ENCODE results near the gene CYB561D2. TPM values are rescaled to one million over a fixed set of nuclear protein-coding genes. Genes with fewer than 3 reads are reported as not detected.
A peak's percentile ranks its signal among the peaks of the same experiment; 100 is the strongest.

CYB561D2 gene
- total and polyA plus RNA-seq, 2 of the 13 experiments (the other 11 are each of a cell fraction or from before 2014, with no cell fraction given), result 11.1 to 17.2 TPM

GRCh38 chr3:50337175-50337861, 13.3 kb upstream of the CYB561D2 start (continued):
- TF ChIP-seq ZBTB43 (CRISPR knock-in tag; conservative IDR thresholded peaks at IDR 0.05) (peak; percentile 71; the same call in 1 of the 2 replicates), MXD3 (CRISPR knock-in tag; IDR thresholded peaks at IDR 0.05) (peak; percentile 81; the same call in 1 of the 2 replicates), ZNF784 (CRISPR knock-in tag; IDR thresholded peaks at IDR 0.05; ENCODE audit: borderline replicate concordance) (no peak), DR1 (CRISPR knock-in tag; IDR thresholded peaks at IDR 0.05) (peak; percentile 67), ZNF609 (CRISPR knock-in tag; IDR thresholded peaks at IDR 0.05; ENCODE audit: borderline replicate concordance) (peak; percentile 12; the same call in 1 of the 2 replicates), MAZ (IDR thresholded peaks at IDR 0.05; ENCODE audit: borderline replicate concordance, low read depth, low read length) (peak; percentile 9; the same call in 1 of the 2 replicates), MAZ (CRISPR knock-in tag; IDR thresholded peaks at IDR 0.05; ENCODE audit: low read depth) (peak; percentile 74), KMT2B (CRISPR knock-in tag; IDR thresholded peaks at IDR 0.05) (peak; percentile 7; the same call in 1 of the 2 replicates), ZMYM2 (CRISPR knock-in tag; IDR thresholded peaks at IDR 0.05) (peak; percentile 72; the same call in 1 of the 2 replicates), FOXM1 (CRISPR knock-in tag; IDR thresholded peaks at IDR 0.05) (0 out of 2 replicates have a peak, but pooled peaks have one; percentile 22), ZSCAN25 (CRISPR knock-in tag; IDR thresholded peaks at IDR 0.05) (peak; percentile 51; the same call in 1 of the 2 replicates), ZNF331 (CRISPR knock-in tag; IDR thresholded peaks at IDR 0.05) (peak; percentile 46), ZBTB37 (CRISPR knock-in tag; IDR thresholded peaks at IDR 0.05) (0 out of 2 replicates have a peak, but pooled peaks have one; percentile 35), HNRNPLL (IDR thresholded peaks at IDR 0.05; ENCODE audit: low read depth, low read length, poor library complexity, severe bottlenecking) (peak; percentile 91), ZNF180 (CRISPR knock-in tag; IDR thresholded peaks at IDR 0.05; ENCODE audit: borderline replicate concordance, low read depth) (no peak), SSRP1 (CRISPR knock-in tag; IDR thresholded peaks at IDR 0.05) (no peak; the same call in 1 of the 2 replicates), MYC (CRISPR knock-in tag; IDR thresholded peaks at IDR 0.05; ENCODE audit: borderline replicate concordance) (peak; percentile 97), ZFX (CRISPR knock-in tag; IDR thresholded peaks at IDR 0.05; ENCODE audit: low read depth) (peak; percentile 94), ZNF350 (CRISPR knock-in tag; IDR thresholded peaks at IDR 0.05; ENCODE audit: borderline replicate concordance, low read depth) (peak; percentile 70)
